Fibroblast of lung (primary cell): ENCODE results near the gene NKX1-2. TPM values are rescaled to one million over a fixed set of nuclear protein-coding genes. Genes with fewer than 3 reads are reported as not detected.

Source experiments
- DNase-seq, 2 donors: peaks; one replicate each; pipeline versions ENCODE4 v3.0.0 to v3.0.0-alpha.2; 2010; ENCODE audit warnings: low read depth in 2 of 2
- H2AFZ ChIP-seq: 2 replicates; pipeline ENCODE4 v1.5.1; 2012; ENCODE audit warnings: low read length, control low read depth, inconsistent platforms
- H3K27ac ChIP-seq: 2 replicates; pipeline ENCODE4 v1.5.1; 2011; ENCODE audit warnings: low read length, control low read depth; ENCODE audit not compliant: insufficient read depth
- H3K27me3 ChIP-seq: 2 replicates; pipeline ENCODE4 v1.5.1; 2011; ENCODE audit warnings: mild to moderate bottlenecking, low read length; ENCODE audit not compliant: control insufficient read depth, insufficient read depth
- H3K36me3 ChIP-seq: 2 replicates; pipeline ENCODE4 v1.5.1; 2011; ENCODE audit warnings: low read length; ENCODE audit not compliant: control insufficient read depth, insufficient read depth
- H3K4me1 ChIP-seq: 2 replicates; pipeline ENCODE4 v1.5.1; 2011; ENCODE audit warnings: low read length; ENCODE audit not compliant: control insufficient read depth, insufficient read depth; ENCODE audit errors: extremely low read depth
- H3K4me2 ChIP-seq: 2 replicates; pipeline ENCODE4 v1.5.1; 2011; ENCODE audit warnings: low read length, control low read depth; ENCODE audit not compliant: insufficient read depth; ENCODE audit errors: extremely low read depth
- H3K4me3 ChIP-seq, 4 experiments: fragments of 200-600 bp in 1 of 4; sonication (generic) in 1 of 4; replicated peaks in 1 of 4; 2 replicates each; pipeline ENCODE4 v1.5.1; 2011 to 2016; ENCODE audit warnings: low read length in 4 of 4, low read depth in 3 of 4, mild to moderate bottlenecking in 3 of 4, control low read depth in 2 of 4, inconsistent platforms in 1 of 4, mixed read lengths in 1 of 4; ENCODE audit not compliant: insufficient read depth in 1 of 4; ENCODE audit errors: control extremely low read depth in 1 of 4
- H3K79me2 ChIP-seq: 2 replicates; pipeline ENCODE4 v1.5.1; 2012; ENCODE audit warnings: mild to moderate bottlenecking, low read length, inconsistent platforms; ENCODE audit not compliant: control insufficient read depth, insufficient read depth
- H3K9ac ChIP-seq: 2 replicates; pipeline ENCODE4 v1.5.1; 2011; ENCODE audit warnings: mild to moderate bottlenecking, low read length, control low read depth; ENCODE audit not compliant: insufficient read depth
- H3K9me3 ChIP-seq: 2 replicates; pipeline ENCODE4 v1.5.1; 2012; ENCODE audit warnings: low read depth, low read length; ENCODE audit not compliant: control insufficient read depth, insufficient read depth
- H4K20me1 ChIP-seq: 2 replicates; pipeline ENCODE4 v1.5.1; 2011; ENCODE audit warnings: low read length; ENCODE audit not compliant: control insufficient read depth, insufficient read depth; ENCODE audit errors: extremely low read depth
- CTCF ChIP-seq, 2 donors: IDR thresholded peaks in 1 of 2; conservative IDR thresholded peaks in 1 of 2; 1 replicate in 1 of 2; 2 replicates in 1 of 2; pipeline ENCODE4 v1.5.1; 2011 to 2012; ENCODE audit warnings: low read length in 2 of 2, control low read depth in 1 of 2, inconsistent platforms in 1 of 2, low read depth in 1 of 2, mild to moderate bottlenecking in 1 of 2
- EZH2 ChIP-seq: IDR thresholded peaks from 2 replicates; pipeline ENCODE4 v1.5.1; 2012; ENCODE audit warnings: low read length, control low read depth, mild to moderate bottlenecking; ENCODE audit errors: missing control alignments
- polyA plus RNA-seq, 2 donors: library from polyadenylated mRNA; depleted of rRNA in 1 of 2; stranded (reverse) in 1 of 2; unstranded in 1 of 2; fragments of >200 nt; gene quantifications; 2 replicates each; pipeline ENCODE4 v1.2.1, GENCODE V29; 2011 to 2012; ENCODE audit warnings: missing spikeins in 1 of 2
- total RNA-seq: library from RNA; depleted of rRNA; stranded (reverse); fragments of >200 nt; gene quantifications from 2 replicates; pipeline ENCODE4 v1.2.1, GENCODE V29; 2014

Gene NKX1-2
- total and polyA plus RNA-seq, 2 donors (not counting 1 experiment from before 2014, with no cell fraction given): not detected

GRCh38 chr10:124464028-124464965 lies 14.5 kb upstream of the NKX1-2 start:
- H3K27me3 ChIP-seq: no peaks in the 10 kb centered on the region
- H3K9me3 ChIP-seq: no peaks in the 10 kb centered on the region
- no peak overlapping the region for H3K9ac ChIP-seq
- no peak overlapping the region for H3K4me3 ChIP-seq
- H3K27ac ChIP-seq: no peak overlapping the region
- no peaks in the 10 kb centered on the region for H4K20me1 ChIP-seq
- no peak for DNase-seq
- TF ChIP-seq EZH2: no peak
- H2AFZ ChIP-seq: no peak overlapping the region
- H3K4me1 ChIP-seq: no peaks in the 10 kb centered on the region
- no peaks in the 10 kb centered on the region for H3K79me2 ChIP-seq
- H3K36me3 ChIP-seq: no peaks in the 10 kb centered on the region
- no peak overlapping the region for H3K4me2 ChIP-seq

DNA sequence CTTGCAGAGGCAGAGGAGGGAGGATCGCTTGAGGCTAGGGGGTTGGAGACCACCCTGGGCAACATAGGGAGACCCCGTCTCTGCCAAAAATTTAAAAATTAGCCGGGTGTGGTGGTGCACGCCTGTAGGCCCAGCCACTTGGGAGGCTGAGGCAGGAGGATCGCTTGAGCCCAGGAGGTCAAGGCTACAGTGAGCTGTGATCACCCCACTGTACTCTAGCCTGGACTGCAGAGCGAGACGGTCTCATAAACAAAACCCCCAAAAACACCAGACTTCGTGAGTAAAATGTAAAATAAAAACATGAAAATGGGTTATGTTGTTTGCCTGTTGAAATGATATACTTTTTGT lies 12.5 kb upstream of the NKX1-2 start:
- peak overlapping the region; percentile 4 for H3K4me2 ChIP-seq
- H3K4me3 ChIP-seq: peak overlapping the region; percentile 24 to 66 (median 52)
- H3K27ac ChIP-seq: no peak overlapping the region
- no peaks in the 10 kb centered on the region for H3K4me1 ChIP-seq
- H4K20me1 ChIP-seq: no peaks in the 10 kb centered on the region
- peaks cover 5% of the 10 kb centered on the region for H3K27me3 ChIP-seq
- no peak overlapping the region for H3K9ac ChIP-seq
- no peaks in the 10 kb centered on the region for H3K9me3 ChIP-seq
- no peaks in the 10 kb centered on the region for H3K36me3 ChIP-seq
- H2AFZ ChIP-seq: peak overlapping the region; percentile 42
- TF ChIP-seq EZH2 (no peak), CTCF (conservative IDR thresholded peaks at IDR 0.05 in 1 of 2, IDR thresholded peaks at IDR 0.05 in 1 of 2; ENCODE audit: low read depth in 1 of 2, low read length in 2 of 2) (no peak)
- DNase-seq: no peak
- no peaks in the 10 kb centered on the region for H3K79me2 ChIP-seq

- TF ChIP-seq CTCF (conservative IDR thresholded peaks at IDR 0.05 in 1 of 2, IDR thresholded peaks at IDR 0.05 in 1 of 2; ENCODE audit: low read depth in 1 of 2, low read length in 2 of 2) (no peak), EZH2 (no peak)
- peak; percentile 71 to 72 for DNase-seq
Observed at GRCh38 chr10:124461642-124462347, 12.0 kb upstream of the NKX1-2 start, which contains the start of gene LHPP. LHPP (plus strand) TSS chr10:124461823; CDS start chr10:124461863, 40 bp downstream.

More at GRCh38 chr10:124461642-124462347, 12.0 kb upstream of the NKX1-2 start, which contains the start of gene LHPP:
- no peaks in the 10 kb centered on the region for H4K20me1 ChIP-seq
- H3K9ac ChIP-seq: peak within 1 kb of the TSS; percentile 69
- H3K27me3 ChIP-seq: peaks cover 5% of the 10 kb centered on the region
- H3K36me3 ChIP-seq: no peaks in the 10 kb centered on the region
- peak within 1 kb of the TSS; percentile 92 for H3K4me2 ChIP-seq
- H3K4me3 ChIP-seq: peak within 1 kb of the TSS; percentile 24 to 66 (median 52)
- H2AFZ ChIP-seq: peak within 1 kb of the TSS; percentile 92
- no peaks in the 10 kb centered on the region for H3K4me1 ChIP-seq
- no peaks in the 10 kb centered on the region for H3K79me2 ChIP-seq
- no peak within 1 kb of the TSS for H3K27ac ChIP-seq
- H3K9me3 ChIP-seq: no peaks in the 10 kb centered on the region
